ENCODE data around the gene KLRC4.
"Not testable (repeated sequence)": the region's sequence is repeated elsewhere in the genome, so short reads cannot be mapped to it uniquely, and the experiment has no call there.

DNA sequence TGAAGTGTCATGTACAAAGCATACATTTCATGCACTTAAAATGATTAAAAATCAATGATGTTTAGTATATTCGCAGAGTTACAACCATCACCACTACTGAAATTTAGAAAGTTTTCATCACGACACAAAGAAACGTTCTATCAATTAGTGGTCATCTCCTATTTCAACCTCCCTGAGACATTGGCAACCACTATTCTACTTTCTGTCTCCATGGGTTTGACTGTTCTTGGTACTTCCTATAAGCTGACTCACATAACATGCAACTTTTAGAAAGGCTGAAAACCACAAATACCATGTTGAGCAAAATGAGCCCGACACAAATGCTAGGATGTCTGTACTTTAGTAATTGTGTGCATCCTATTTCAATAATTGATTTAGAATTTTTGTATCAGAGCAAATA is 21.1 kb upstream of the KLRC4 start:
- TF ChIP-seq CTCF (IDR thresholded peaks at IDR 0.05; ENCODE audit: borderline replicate concordance, extremely low read depth, low read length, poor library complexity, severe bottlenecking); EZH2 (IDR thresholded peaks at IDR 0.05; ENCODE audit: borderline replicate concordance, low read depth, low read length, severe bottlenecking): not testable (repeated sequence)

Measured in DND-41 (cell line).